ENCODE measurements around the gene SMYD5. TPM values are rescaled to one million over a fixed set of nuclear protein-coding genes. Genes with fewer than 3 reads are reported as not detected.

The SMYD5 gene
- total RNA-seq, 4 donors from 2014 or later = 9.6 to 18.1 (median 12.8) TPM

DNA sequence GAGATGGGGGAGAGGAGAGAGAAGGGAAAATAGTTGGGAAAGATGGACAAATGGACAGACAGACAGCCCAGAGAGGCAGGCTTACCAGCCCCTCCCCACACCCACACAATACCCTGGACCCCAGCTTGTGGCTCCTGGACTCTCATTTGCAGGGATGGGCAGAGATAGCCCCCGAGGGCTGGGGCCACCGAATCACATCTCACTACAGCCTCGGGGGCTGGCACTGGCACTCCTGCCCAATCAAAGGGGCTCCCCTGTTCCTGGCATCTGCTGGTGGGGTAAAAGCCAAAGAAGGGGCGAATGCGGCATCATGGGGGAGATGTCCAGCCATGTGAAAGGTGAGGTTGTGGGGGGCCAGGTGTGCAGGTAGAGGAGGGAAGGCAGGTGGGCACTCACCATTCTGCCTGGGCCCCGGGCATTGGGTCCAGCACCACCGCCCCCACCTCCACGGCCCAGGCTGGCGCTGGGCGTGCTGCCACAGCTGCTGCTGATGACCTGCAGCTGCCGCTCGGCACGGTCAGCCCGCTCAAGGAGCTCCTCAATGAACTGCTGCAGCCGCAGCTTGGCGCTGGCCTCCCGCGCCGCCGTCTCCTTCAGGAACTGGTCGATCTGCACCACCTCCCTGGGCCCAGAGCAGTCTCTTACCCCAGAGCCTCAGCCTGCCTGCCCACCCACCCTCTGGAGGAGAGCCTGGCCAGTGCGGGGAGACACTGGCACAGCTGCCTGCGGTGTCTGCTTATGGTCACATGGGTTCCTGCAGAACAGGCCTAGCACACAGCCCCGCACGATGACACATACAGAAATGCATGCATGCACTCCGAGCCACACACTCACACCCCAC lies 52.2 kb downstream of the SMYD5 start:
- WGBS, 2 donors = 82 to 84% methylated on average over 12 to 25 of the region's 26 CpGs
- no peak overlapping the region for H3K4me3 ChIP-seq (ENCODE audit: low read depth, poor library complexity, severe bottlenecking)
- no peak for TF ChIP-seq POLR2A (IDR thresholded peaks at IDR 0.05)
- TF ChIP-seq, protein P1, sequence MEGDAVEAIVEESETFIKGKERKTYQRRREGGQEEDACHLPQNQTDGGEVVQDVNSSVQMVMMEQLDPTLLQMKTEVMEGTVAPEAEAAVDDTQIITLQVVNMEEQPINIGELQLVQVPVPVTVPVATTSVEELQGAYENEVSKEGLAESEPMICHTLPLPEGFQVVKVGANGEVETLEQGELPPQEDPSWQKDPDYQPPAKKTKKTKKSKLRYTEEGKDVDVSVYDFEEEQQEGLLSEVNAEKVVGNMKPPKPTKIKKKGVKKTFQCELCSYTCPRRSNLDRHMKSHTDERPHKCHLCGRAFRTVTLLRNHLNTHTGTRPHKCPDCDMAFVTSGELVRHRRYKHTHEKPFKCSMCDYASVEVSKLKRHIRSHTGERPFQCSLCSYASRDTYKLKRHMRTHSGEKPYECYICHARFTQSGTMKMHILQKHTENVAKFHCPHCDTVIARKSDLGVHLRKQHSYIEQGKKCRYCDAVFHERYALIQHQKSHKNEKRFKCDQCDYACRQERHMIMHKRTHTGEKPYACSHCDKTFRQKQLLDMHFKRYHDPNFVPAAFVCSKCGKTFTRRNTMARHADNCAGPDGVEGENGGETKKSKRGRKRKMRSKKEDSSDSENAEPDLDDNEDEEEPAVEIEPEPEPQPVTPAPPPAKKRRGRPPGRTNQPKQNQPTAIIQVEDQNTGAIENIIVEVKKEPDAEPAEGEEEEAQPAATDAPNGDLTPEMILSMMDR (IDR thresholded peaks at IDR 0.05) = no peak
- intact Hi-C loops (cut with DNase I; ENCODE audit: low total_unique reads) = no loop called here
- no peak for DNase-seq (ENCODE audit: low spot score in 2 of 2)

DNA sequence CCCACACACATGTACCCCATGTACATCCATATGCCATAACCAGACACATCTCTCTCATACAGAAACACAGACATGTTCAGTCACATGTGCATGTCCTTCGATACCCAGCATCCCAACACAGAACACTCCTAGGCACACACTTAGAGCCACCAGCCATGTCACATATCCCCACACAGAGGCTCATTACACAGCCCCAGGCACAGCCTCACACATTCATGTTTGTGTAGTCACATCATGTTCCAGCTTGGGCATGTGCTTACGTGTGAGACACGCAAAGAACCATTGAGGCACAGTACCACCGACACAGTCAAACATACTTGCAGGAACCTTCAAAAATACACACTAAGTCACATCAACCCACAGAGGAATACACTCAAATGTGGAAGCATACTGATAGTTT lies 53.0 kb downstream of the SMYD5 start:
- WGBS, 2 donors = 92 to 98% methylated on average over 4 of the region's 4 CpGs
- intact Hi-C loops (cut with DNase I; ENCODE audit: low total_unique reads) = no loop called here
- no peak overlapping the region for H3K4me3 ChIP-seq (ENCODE audit: low read depth, poor library complexity, severe bottlenecking)
- TF ChIP-seq, protein P1 (IDR thresholded peaks at IDR 0.05) = no peak
- no peak for TF ChIP-seq POLR2A (IDR thresholded peaks at IDR 0.05)
- no peak for DNase-seq (ENCODE audit: low spot score in 2 of 2)

DNA sequence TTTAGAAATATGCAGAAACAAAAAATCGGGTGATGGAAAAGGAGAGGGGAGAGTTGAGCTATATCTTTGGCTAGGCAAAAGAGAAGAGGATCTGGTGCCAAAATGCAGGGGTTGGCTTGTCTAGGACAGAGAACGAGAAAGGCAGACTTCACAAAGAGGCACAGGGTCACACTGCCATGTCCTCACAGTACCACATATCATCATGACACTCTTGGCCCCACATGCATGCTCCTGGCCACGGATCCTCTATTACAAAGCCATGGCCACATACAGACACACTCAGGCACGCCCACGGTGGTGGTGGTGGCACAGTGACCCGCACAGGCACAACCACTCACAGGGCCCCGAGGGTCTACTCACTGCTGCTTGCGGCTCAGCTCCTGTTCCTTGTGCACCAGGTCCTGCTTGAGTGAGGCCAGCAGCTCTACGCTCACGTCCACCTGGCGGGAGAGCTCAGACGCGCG lies 54.4 kb downstream of the SMYD5 start:
- H3K4me3 ChIP-seq (ENCODE audit: low read depth, poor library complexity, severe bottlenecking) = no peak overlapping the region
- intact Hi-C loops (cut with DNase I; ENCODE audit: low total_unique reads) = no loop called here
- TF ChIP-seq POLR2A (IDR thresholded peaks at IDR 0.05) = no peak
- TF ChIP-seq, protein P1 (IDR thresholded peaks at IDR 0.05) = no peak
- no peak for DNase-seq (ENCODE audit: low spot score in 2 of 2)
- WGBS, 2 donors = 22 to 40% methylated on average over 12 to 14 of the region's 14 CpGs

DNA sequence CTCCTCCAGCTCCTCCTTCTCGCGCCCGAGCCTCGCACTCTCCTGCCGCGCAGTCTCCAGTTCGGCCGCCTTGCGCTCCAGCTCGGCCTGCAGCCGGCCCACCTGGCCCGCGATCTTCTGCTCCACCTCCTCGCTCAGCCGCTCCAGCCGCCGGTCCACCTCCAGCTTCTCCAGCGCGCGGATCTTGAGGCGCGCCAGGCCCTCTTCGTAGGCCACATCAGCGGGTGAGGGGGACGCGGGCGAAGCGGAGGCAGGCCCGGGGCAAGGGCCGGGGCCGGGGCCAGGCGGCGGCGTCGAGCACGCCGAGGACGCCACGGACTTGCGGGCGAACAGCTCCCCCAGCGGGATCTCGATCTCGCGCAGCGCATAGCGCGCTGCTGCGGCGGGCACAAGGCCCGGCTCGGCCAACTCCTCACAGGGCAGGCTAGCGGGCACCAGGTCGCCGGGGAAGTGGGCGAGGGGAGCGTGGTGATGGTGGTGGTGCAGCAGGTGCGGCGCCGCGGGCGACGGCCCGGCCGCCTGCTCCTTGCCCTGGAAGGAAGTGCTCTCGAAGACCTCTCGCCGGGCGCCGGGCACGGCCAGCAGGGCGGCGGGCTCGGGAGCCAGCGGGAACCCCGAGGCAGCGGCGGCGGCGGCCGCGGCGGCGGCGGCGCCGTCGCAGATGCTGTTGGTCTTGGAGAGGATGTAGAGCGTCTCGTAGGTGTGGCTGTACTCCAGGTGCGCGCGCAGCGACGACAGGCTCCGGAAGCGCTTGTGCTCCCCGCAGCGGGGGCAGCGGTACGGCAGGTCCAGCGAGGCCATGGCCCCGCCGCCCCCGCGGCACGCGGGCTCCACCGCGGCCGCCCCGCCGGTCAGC lies 55.0 kb downstream of the SMYD5 start:
- 6 to 13% methylated on average over 53 to 56 of the region's 113 CpGs for WGBS, 2 donors
- TF ChIP-seq POLR2A (IDR thresholded peaks at IDR 0.05) = no peak
- TF ChIP-seq, protein P1 (IDR thresholded peaks at IDR 0.05) = no peak
- DNase-seq (ENCODE audit: low spot score in 2 of 2) = no peak

DNA sequence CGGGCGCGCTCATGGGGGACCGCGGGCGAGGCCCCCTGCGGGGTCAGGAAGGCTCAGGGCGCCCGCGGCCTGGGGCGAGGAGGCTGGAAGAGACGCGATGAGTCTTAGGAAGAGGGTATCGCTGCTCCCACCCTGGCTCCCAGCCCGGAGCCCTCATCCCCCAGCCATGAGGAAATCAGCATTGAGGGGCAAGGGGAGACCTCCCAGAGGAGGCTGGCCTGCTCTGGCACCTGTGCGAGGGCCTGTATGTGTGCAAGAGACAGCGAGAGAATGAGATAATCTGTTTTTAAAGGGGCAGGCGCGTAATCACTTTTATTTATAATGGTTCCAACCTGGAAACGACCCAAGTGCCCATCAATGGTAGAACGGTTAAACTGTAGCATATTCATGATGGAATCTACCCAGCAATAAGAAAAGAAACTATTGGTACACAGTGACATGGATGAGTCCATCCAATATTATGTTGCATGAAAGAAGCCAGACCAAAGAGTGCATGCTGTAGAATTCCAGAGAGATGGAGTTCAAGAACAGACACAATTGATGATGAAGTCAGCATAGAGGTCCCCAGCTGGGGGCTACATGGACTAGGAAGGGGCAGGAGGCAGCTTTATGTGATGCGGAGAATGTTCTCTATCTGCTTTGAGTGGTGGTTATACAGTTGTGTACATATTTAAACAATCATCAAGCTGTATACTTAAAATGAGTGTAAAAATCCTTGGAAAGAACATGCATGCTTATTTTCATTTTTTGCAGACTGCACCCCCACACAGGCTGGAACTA lies 55.8 kb downstream of the SMYD5 start:
- no peak overlapping the region for H3K4me3 ChIP-seq (ENCODE audit: low read depth, poor library complexity, severe bottlenecking)
- intact Hi-C loops (cut with DNase I; ENCODE audit: low total_unique reads) = no loop called here
- 15 to 42% methylated on average over 8 to 22 of the region's 22 CpGs for WGBS, 2 donors
- TF ChIP-seq, protein P1 (IDR thresholded peaks at IDR 0.05) = no peak
- TF ChIP-seq POLR2A (IDR thresholded peaks at IDR 0.05) = no peak
- DNase-seq (ENCODE audit: low spot score in 2 of 2) = no peak

More for the DNA sequence above, 55.0 kb downstream of the SMYD5 start:
- intact Hi-C loops (cut with DNase I; ENCODE audit: low total_unique reads) = no loop called here
- no peak overlapping the region for H3K4me3 ChIP-seq (ENCODE audit: low read depth, poor library complexity, severe bottlenecking)

Data from lower leg skin (tissue), 4 donors.